Stimulated activated memory B cell treated with anti-CD40 and anti-IgM and Interleukin-4, amounts not matched to agents 10 μg/mL and 1 μg/mL and 100 μg/mL, for 72 hours (primary cell): ENCODE data around the gene FAM168B.

Source experiments
- ATAC-seq: fragments of 150-1000 bp; cut with Tn5 transposase; 2 replicates; pipeline ENCODE4 v1.10.0; 2021
- H3K27ac Mint-ChIP-seq: one replicate; pipeline ENCODE4 v1.8.0; 2022; ENCODE audit warnings: mild to moderate bottlenecking, mixed read lengths
- H3K27me3 Mint-ChIP-seq: one replicate; pipeline ENCODE4 v1.8.0; 2022; ENCODE audit warnings: mixed read lengths
- H3K36me3 Mint-ChIP-seq: one replicate; pipeline ENCODE4 v1.8.0; 2022; ENCODE audit warnings: mixed read lengths
- H3K4me1 Mint-ChIP-seq: one replicate; pipeline ENCODE4 v1.8.0; 2022; ENCODE audit warnings: mixed read lengths
- H3K4me3 Mint-ChIP-seq: one replicate; pipeline ENCODE4 v1.8.0; 2022; ENCODE audit warnings: mild to moderate bottlenecking, moderate library complexity, mixed read lengths
- H3K9me3 Mint-ChIP-seq: one replicate; pipeline ENCODE4 v1.8.0; 2022; ENCODE audit warnings: mixed read lengths

FAM168B gene

GRCh38 chr2:131041402-131042147, 51.7 kb downstream of the FAM168B start:
- peaks cover 3% of the 10 kb centered on the region for H3K36me3 Mint-ChIP-seq
- H3K27me3 Mint-ChIP-seq, result peaks cover 44% of the 10 kb centered on the region
- ATAC-seq, result no peak
- peaks cover 17% of the 10 kb centered on the region for H3K4me1 Mint-ChIP-seq
- no peak overlapping the region for H3K27ac Mint-ChIP-seq
- H3K4me3 Mint-ChIP-seq, result no peak overlapping the region
- H3K9me3 Mint-ChIP-seq, result no peaks in the 10 kb centered on the region

DNA sequence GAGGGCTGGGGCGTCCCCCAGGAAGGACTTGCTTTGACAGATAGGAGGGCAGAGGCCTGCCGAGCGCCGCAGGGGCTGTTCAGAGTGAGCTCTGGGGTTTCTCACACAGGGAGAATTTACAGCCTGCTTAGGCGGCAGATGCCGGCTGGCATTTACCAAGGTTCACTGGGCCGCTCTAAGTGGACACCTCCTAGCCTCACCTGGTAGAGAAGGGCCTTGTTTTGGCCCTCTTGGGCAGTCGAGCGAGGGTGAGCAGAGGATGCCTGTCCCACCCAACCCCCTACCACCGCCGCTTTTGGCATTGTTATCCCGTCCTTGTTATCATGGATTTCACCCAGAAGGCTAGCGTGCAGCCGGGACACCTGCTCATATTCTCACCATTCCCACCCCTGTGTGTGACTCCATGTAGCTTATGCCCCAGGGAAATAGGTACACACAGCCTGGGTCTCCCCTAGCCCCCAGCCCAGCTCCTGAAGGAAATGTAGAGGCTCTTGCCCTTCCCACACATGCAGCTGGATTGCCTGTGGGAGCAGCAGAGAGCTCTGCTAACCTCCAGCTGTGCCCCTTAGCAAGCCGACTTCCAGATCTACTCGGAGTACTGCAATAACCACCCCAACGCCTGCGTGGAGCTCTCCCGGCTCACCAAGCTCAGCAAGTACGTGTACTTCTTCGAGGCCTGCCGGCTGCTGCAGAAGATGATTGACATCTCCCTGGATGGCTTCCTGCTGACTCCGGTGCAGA, 52.4 kb downstream of the FAM168B start:
- no peak overlapping the region for H3K4me3 Mint-ChIP-seq
- H3K9me3 Mint-ChIP-seq, result no peaks in the 10 kb centered on the region
- ATAC-seq, result no peak
- no peaks in the 10 kb centered on the region for H3K36me3 Mint-ChIP-seq
- H3K27ac Mint-ChIP-seq, result no peak overlapping the region
- H3K4me1 Mint-ChIP-seq, result peaks cover 17% of the 10 kb centered on the region
- peaks cover 52% of the 10 kb centered on the region for H3K27me3 Mint-ChIP-seq

- H3K27me3 Mint-ChIP-seq, result peaks cover 57% of the 10 kb centered on the region
- no peak for ATAC-seq
- H3K4me1 Mint-ChIP-seq, result peaks cover 17% of the 10 kb centered on the region
- no peak overlapping the region for H3K4me3 Mint-ChIP-seq
- H3K9me3 Mint-ChIP-seq, result no peaks in the 10 kb centered on the region
- H3K36me3 Mint-ChIP-seq, result no peaks in the 10 kb centered on the region
- H3K27ac Mint-ChIP-seq, result no peak overlapping the region
These were observed 53.2 kb downstream of the FAM168B start for GRCh38 chr2:131039908-131040660.

DNA sequence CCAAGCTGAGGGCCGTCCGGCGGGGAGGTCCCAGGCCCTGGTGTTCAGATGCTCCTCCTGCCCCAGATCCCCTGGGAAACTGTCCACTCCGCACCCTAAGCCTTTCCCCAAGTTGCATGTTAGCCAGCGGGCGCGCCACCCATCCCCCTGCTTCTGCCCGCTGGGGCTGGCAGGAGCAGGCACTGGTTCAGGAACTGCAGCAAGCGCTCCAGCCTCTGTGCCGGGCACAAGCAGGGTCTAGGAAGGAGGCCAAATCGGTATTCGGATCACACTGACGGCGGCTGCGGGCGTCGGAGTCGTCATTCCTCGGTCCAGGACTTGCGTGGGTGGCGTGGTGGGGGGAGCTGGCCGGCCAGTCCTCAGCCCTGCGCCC, 53.7 kb downstream of the FAM168B start:
- H3K4me1 Mint-ChIP-seq, result peaks cover 17% of the 10 kb centered on the region
- ATAC-seq, result no peak

GRCh38 chr2:131039101-131039440, 54.2 kb downstream of the FAM168B start:
- Mint-ChIP-seq H3K27me3 (peaks cover 61% of the 10 kb centered on the region), H3K9me3 (no peaks in the 10 kb centered on the region), H3K36me3 (no peaks in the 10 kb centered on the region), H3K4me1 (peaks cover 17% of the 10 kb centered on the region), H3K4me3 (no peak overlapping the region), H3K27ac (no peak overlapping the region)
- ATAC-seq, result no peak

More for the DNA sequence above, 53.7 kb downstream of the FAM168B start:
- Mint-ChIP-seq H3K27ac (no peak overlapping the region), H3K36me3 (no peaks in the 10 kb centered on the region), H3K9me3 (no peaks in the 10 kb centered on the region), H3K27me3 (peaks cover 57% of the 10 kb centered on the region), H3K4me3 (no peak overlapping the region)

GRCh38 chr2:131038258-131039100, 54.8 kb downstream of the FAM168B start:
- peaks cover 17% of the 10 kb centered on the region for H3K4me1 Mint-ChIP-seq
- H3K27me3 Mint-ChIP-seq, result peaks cover 67% of the 10 kb centered on the region
- H3K9me3 Mint-ChIP-seq, result no peaks in the 10 kb centered on the region
- no peak for ATAC-seq
- H3K36me3 Mint-ChIP-seq, result no peaks in the 10 kb centered on the region
- no peak overlapping the region for H3K4me3 Mint-ChIP-seq
- H3K27ac Mint-ChIP-seq, result no peak overlapping the region

- Mint-ChIP-seq H3K27me3 (peaks cover 75% of the 10 kb centered on the region), H3K9me3 (no peaks in the 10 kb centered on the region), H3K36me3 (no peaks in the 10 kb centered on the region), H3K4me3 (no peak overlapping the region), H3K27ac (no peak overlapping the region), H3K4me1 (peaks cover 17% of the 10 kb centered on the region)
- no peak for ATAC-seq
These were observed 55.6 kb downstream of the FAM168B start for GRCh38 chr2:131037398-131038257.

GRCh38 chr2:131036696-131037397, 56.4 kb downstream of the FAM168B start:
- Mint-ChIP-seq H3K27me3 (peaks cover 82% of the 10 kb centered on the region), H3K4me3 (no peak overlapping the region), H3K9me3 (no peaks in the 10 kb centered on the region), H3K27ac (no peak overlapping the region), H3K4me1 (peaks cover 17% of the 10 kb centered on the region), H3K36me3 (no peaks in the 10 kb centered on the region)
- ATAC-seq, result no peak

DNA sequence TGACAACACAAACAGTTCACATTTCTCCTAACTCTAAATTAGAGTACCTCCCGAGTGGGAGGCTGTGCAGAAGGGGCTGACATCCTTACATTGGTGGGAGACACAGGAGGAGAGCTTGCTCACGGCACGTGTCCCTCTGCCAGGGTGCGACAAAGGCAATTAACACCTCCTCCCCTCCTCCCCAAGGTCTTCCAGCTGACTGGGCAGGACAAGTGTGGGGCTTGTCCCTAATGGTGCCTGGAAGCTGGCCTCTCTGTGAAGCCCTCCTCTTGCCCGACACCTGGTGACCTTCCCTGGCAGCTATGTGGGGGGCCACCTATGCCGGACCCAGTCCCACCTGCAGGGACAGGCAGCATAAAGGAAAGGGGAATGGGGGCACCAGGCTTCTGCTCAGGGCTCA, 57.0 kb downstream of the FAM168B start:
- ATAC-seq, result no peak
- peaks cover 12% of the 10 kb centered on the region for H3K4me1 Mint-ChIP-seq
- H3K27me3 Mint-ChIP-seq, result peaks cover 77% of the 10 kb centered on the region
- no peaks in the 10 kb centered on the region for H3K36me3 Mint-ChIP-seq
- no peak overlapping the region for H3K27ac Mint-ChIP-seq
- no peaks in the 10 kb centered on the region for H3K9me3 Mint-ChIP-seq
- no peak overlapping the region for H3K4me3 Mint-ChIP-seq

DNA sequence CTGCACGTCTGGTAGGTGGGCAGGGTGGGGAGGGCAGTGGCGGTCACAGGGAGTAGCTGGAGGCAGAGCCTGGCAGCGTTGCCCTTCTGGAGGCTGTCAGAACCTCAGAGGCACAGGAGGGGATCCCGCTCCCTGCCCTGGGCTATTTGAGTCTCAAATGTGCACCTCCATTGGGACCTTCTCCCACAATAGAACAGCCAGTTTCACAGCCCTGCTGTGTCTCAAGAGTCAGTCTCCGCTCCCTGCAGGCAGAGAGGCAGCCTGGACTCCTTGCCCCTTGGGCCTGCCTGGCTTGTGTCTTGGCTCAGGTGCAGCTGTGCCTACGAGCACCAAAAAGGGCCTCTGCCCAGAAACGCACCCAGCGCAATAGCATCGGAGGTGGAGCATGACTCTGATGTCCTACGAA, 57.4 kb downstream of the FAM168B start:
- ATAC-seq, result no peak
- H3K4me3 Mint-ChIP-seq, result no peak overlapping the region
- peaks cover 8% of the 10 kb centered on the region for H3K4me1 Mint-ChIP-seq
- H3K27ac Mint-ChIP-seq, result no peak overlapping the region
- peaks cover 72% of the 10 kb centered on the region for H3K27me3 Mint-ChIP-seq
- H3K36me3 Mint-ChIP-seq, result no peaks in the 10 kb centered on the region
- no peaks in the 10 kb centered on the region for H3K9me3 Mint-ChIP-seq

- no peak overlapping the region for H3K4me3 Mint-ChIP-seq
These were observed 58.0 kb downstream of the FAM168B start for GRCh38 chr2:131035112-131035825.

DNA sequence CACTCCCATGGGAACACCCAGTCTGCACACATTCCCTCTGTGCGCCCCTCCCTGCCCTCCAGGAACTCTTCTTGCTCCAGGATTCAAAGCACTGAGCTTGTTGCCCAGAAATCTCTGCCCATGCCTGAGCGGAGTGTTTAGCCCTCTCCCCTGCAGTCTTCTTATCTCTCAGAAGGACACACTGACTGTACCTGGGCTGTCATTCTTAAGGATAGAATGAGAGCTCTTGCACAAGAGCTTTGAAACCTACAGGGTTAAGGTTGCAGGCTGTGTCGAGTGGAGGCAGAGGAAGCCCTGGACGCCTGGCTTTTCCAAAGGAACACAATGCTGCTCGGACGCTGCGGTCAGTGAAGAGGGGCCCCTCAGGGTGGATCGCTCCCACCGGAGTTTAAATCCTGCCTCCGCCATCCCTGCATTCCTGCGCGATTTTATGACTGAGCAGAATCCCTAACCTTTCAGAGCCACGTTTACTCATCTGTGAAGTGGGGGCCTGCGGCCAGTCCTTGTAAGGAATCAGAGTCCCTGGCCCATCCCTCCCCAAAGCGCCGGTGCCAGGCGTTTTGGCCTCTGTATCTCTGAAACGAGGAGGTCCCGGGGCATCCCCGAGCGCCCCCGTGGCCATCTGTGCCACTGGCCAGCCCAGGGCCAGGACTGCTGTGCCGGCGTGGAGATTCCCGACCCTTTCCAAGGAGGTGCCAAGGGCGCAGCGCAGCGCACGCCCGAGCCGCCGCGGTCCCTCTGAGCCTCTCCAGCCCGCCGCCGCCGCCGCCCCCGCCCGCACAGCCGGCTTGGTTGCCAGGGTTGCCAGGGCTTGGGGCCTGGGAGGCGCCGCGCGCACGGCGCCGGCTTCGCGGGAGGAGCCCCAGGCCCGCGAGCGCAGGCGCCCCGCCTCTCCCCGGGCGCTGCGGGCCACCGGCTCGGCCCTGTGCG, 58.9 kb downstream of the FAM168B start:
- Mint-ChIP-seq H3K27me3 (peaks cover 58% of the 10 kb centered on the region), H3K36me3 (no peaks in the 10 kb centered on the region), H3K4me3 (no peak overlapping the region), H3K9me3 (no peaks in the 10 kb centered on the region), H3K27ac (no peak overlapping the region), H3K4me1 (no peaks in the 10 kb centered on the region)
- ATAC-seq, result no peak

More at GRCh38 chr2:131035112-131035825, 58.0 kb downstream of the FAM168B start:
- Mint-ChIP-seq H3K4me1 (peaks cover 2% of the 10 kb centered on the region), H3K27ac (no peak overlapping the region), H3K36me3 (no peaks in the 10 kb centered on the region), H3K27me3 (peaks cover 67% of the 10 kb centered on the region), H3K9me3 (no peaks in the 10 kb centered on the region)
- no peak for ATAC-seq
